ENCODE measurements around the gene L2HGDH. TPM values are rescaled to one million over a fixed set of nuclear protein-coding genes. Genes with fewer than 3 reads are reported as not detected.

L2HGDH gene
- total RNA-seq, 6 experiments from 2014 or later: 3.1 to 5.2 (median 3.4) TPM

GRCh38 chr14:50210074-50210473 is 102.0 kb downstream of the L2HGDH start:
- TF ChIP-seq, protein P1, sequence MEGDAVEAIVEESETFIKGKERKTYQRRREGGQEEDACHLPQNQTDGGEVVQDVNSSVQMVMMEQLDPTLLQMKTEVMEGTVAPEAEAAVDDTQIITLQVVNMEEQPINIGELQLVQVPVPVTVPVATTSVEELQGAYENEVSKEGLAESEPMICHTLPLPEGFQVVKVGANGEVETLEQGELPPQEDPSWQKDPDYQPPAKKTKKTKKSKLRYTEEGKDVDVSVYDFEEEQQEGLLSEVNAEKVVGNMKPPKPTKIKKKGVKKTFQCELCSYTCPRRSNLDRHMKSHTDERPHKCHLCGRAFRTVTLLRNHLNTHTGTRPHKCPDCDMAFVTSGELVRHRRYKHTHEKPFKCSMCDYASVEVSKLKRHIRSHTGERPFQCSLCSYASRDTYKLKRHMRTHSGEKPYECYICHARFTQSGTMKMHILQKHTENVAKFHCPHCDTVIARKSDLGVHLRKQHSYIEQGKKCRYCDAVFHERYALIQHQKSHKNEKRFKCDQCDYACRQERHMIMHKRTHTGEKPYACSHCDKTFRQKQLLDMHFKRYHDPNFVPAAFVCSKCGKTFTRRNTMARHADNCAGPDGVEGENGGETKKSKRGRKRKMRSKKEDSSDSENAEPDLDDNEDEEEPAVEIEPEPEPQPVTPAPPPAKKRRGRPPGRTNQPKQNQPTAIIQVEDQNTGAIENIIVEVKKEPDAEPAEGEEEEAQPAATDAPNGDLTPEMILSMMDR (IDR thresholded peaks at IDR 0.05): no peak
- no peaks in the 10 kb centered on the region for H3K9me3 Mint-ChIP-seq
- H3K36me3 Mint-ChIP-seq (ENCODE audit: low read depth): no peaks in the 10 kb centered on the region
- H3K27ac Mint-ChIP-seq: no peak overlapping the region
- H3K4me1 Mint-ChIP-seq (ENCODE audit: low read depth): peaks cover 11% of the 10 kb centered on the region
- H3K4me3 Mint-ChIP-seq: no peak overlapping the region
- no peak for DNase-seq
- no peaks in the 10 kb centered on the region; the same call in 1 of the 2 replicates for H3K27me3 Mint-ChIP-seq (ENCODE audit: insufficient read depth)

GRCh38 chr14:50198499-50198898 is 113.5 kb downstream of the L2HGDH start:
- no peak overlapping the region for H3K27ac Mint-ChIP-seq
- no peak overlapping the region for H3K4me3 Mint-ChIP-seq
- DNase-seq: no peak
- no peaks in the 10 kb centered on the region; the same call in 1 of the 2 replicates for H3K27me3 Mint-ChIP-seq (ENCODE audit: insufficient read depth)
- no peaks in the 10 kb centered on the region for H3K4me1 Mint-ChIP-seq (ENCODE audit: low read depth)
- no peaks in the 10 kb centered on the region for H3K36me3 Mint-ChIP-seq (ENCODE audit: low read depth)
- TF ChIP-seq, protein P1 (IDR thresholded peaks at IDR 0.05): no peak
- H3K9me3 Mint-ChIP-seq: no peaks in the 10 kb centered on the region

- TF ChIP-seq, protein P1 (IDR thresholded peaks at IDR 0.05): no peak
- Mint-ChIP-seq H3K4me1 (ENCODE audit: low read depth) (no peaks in the 10 kb centered on the region), H3K9me3 (no peaks in the 10 kb centered on the region), H3K4me3 (no peak overlapping the region), H3K27me3 (ENCODE audit: insufficient read depth) (no peaks in the 10 kb centered on the region), H3K27ac (no peak overlapping the region), H3K36me3 (ENCODE audit: low read depth) (no peaks in the 10 kb centered on the region)
- no peak for DNase-seq
Measured at GRCh38 chr14:50191499-50191898, 120.5 kb downstream of the L2HGDH start.

Small RNAs within 50 kb of the gene (microRNA-seq; reads per million reads assigned to microRNA genes)
- gene MIR4504: not detected

Other genes with a start within 250 kb of the L2HGDH start
- 1 to 10 TPM; 4.6 to 6.2 (median 5.4) TPM for gene VCPKMT, start 195.7 kb downstream of the L2HGDH start, total RNA-seq (2021; fragmentation: NEBNext Ultra II Directional; extraction: Animal tissue kit (Norgen Biotek cat#: 25700))
- 10 to 100 TPM; 11.8 to 14.5 (median 13.3) TPM for gene SOS2, start 80.7 kb downstream of the L2HGDH start, total RNA-seq (2021; fragmentation: NEBNext Ultra II Directional; extraction: Animal tissue kit (Norgen Biotek cat#: 25700))
- 10 to 100 TPM; 10.6 to 14.5 (median 12.1) TPM for gene DMAC2L, start 95 bp upstream of the L2HGDH start, total RNA-seq (2021; fragmentation: NEBNext Ultra II Directional; extraction: Animal tissue kit (Norgen Biotek cat#: 25700))
- gene CDKL1, start 84.7 kb upstream of the L2HGDH start, total RNA-seq (2021; fragmentation: NEBNext Ultra II Directional; extraction: Animal tissue kit (Norgen Biotek cat#: 25700)): 1 to 10 TPM; 4.4 to 8.0 (median 6.2) TPM
- 10 to 100 TPM; 61.4 to 74.5 (median 69.7) TPM for gene MAP4K5, start 220.3 kb upstream of the L2HGDH start, total RNA-seq (2021; fragmentation: NEBNext Ultra II Directional; extraction: Animal tissue kit (Norgen Biotek cat#: 25700))
- gene ATL1, start 247.9 kb upstream of the L2HGDH start, total RNA-seq (2021; fragmentation: NEBNext Ultra II Directional; extraction: Animal tissue kit (Norgen Biotek cat#: 25700)): under 1 TPM; 0.35 to 0.92 (median 0.48) TPM

Data from HFFc6 (cell line).